Left renal pelvis (tissue), 4 donors: ENCODE data around the gene GABRB2. TPM values are rescaled to one million over a fixed set of nuclear protein-coding genes. Genes with fewer than 3 reads are reported as not detected.
"Not testable (repeated sequence)": the region's sequence is repeated elsewhere in the genome, so short reads cannot be mapped to it uniquely, and the experiment has no call there.

Source experiments
- DNase-seq, 4 donors: peaks; one replicate each; pipeline ENCODE4 v3.0.0-alpha.2; 2013; ENCODE audit warnings: low read depth in 4 of 4, low spot score in 3 of 4
- polyA plus RNA-seq, 4 donors: library from polyadenylated mRNA; unstranded; fragments of 120-200 nt; gene quantifications; one replicate each; pipeline ENCODE4 v1.2.1, GENCODE V29; 2013; ENCODE audit not compliant: insufficient read length in 4 of 4

GABRB2 gene
- polyA plus RNA-seq, 4 donors: 0.60 to 2.6 (median 1.7) TPM

GRCh38 chr5:161258438-161258837 lies 288.1 kb downstream of the GABRB2 start:
- no peak for DNase-seq

- no peak for DNase-seq
Observed at GRCh38 chr5:161256957-161257356, 289.6 kb downstream of the GABRB2 start.

GRCh38 chr5:161252955-161253354 lies 293.6 kb downstream of the GABRB2 start:
- not testable (repeated sequence) for DNase-seq

- no peak for DNase-seq
Observed at GRCh38 chr5:161246749-161247148, 299.8 kb downstream of the GABRB2 start.

- DNase-seq: not testable (repeated sequence)
Observed at GRCh38 chr5:161245846-161246245, 300.7 kb downstream of the GABRB2 start.

Other genes with a start within 250 kb of the GABRB2 start
- gene GABRA6, start 139.0 kb upstream of the GABRB2 start, polyA plus RNA-seq: under 1 TPM in 1 of 4 donors, not detected in 3; 0.24 TPM